CD4-positive, alpha-beta T cell (primary cell): ENCODE results near the gene PRKCB. TPM values are rescaled to one million over a fixed set of nuclear protein-coding genes. Genes with fewer than 3 reads are reported as not detected.
A peak's percentile ranks its signal among the peaks of the same experiment; 100 is the strongest.

Source experiments
- ATAC-seq: fragments of 200-7000 bp; cut with Tn5 transposase; one replicate; pipeline ENCODE4 v1.10.0; 2022; ENCODE audit warnings: mild to moderate bottlenecking; ENCODE audit not compliant: poor library complexity
- CTCF ChIA-PET: fragments of 350-600 bp; sonication (Branson Sonifier 250); formaldehyde crosslinking; loops from one replicate; lab custom pipeline; 2021; ENCODE audit warnings: antibody characterized with exemption, inconsistent platforms; lab: Charles Lee
- POLR2A ChIA-PET: fragments of 350-600 bp; sonication (Branson Sonifier 250); formaldehyde crosslinking; loops from one replicate; lab custom pipeline; 2021; ENCODE audit warnings: antibody characterized with exemption, inconsistent platforms; lab: Charles Lee
- DNase-seq, 14 experiments: peaks; one replicate each; pipeline ENCODE4 v3.0.0-alpha.2; 2013 to 2020; ENCODE audit warnings: mixed read lengths in 2 of 14
- H3K27ac ChIP-seq, 2 donors: one replicate each; pipeline versions ENCODE4 v1.5.1 to v1.7.0; 2013; ENCODE audit warnings: low read length in 2 of 2, low read depth in 1 of 2, mild to moderate bottlenecking in 1 of 2
- H3K27me3 ChIP-seq, 2 experiments: 1 replicate in 1 of 2; 2 replicates in 1 of 2; pipeline versions ENCODE4 v1.6.1 to v1.7.0; 2013; ENCODE audit warnings: low read length in 2 of 2, control low read depth in 1 of 2, mild to moderate bottlenecking in 1 of 2, moderate library complexity in 1 of 2; ENCODE audit not compliant: insufficient read depth in 2 of 2, control insufficient read depth in 1 of 2
- H3K36me3 ChIP-seq: one replicate; pipeline ENCODE4 v1.6.1; 2013; ENCODE audit warnings: low read length, control low read depth; ENCODE audit not compliant: insufficient read depth
- H3K4me1 ChIP-seq: one replicate; pipeline ENCODE4 v1.6.1; 2013; ENCODE audit warnings: low read length, control low read depth; ENCODE audit not compliant: insufficient read depth
- H3K4me3 ChIP-seq: one replicate; pipeline ENCODE4 v1.5.1; 2013; ENCODE audit warnings: mild to moderate bottlenecking, low read length, moderate library complexity
- H3K9me3 ChIP-seq, 2 experiments: 1 replicate in 1 of 2; 2 replicates in 1 of 2; pipeline versions ENCODE4 v1.6.1 to v1.7.0; 2013; ENCODE audit warnings: low read length in 2 of 2, mild to moderate bottlenecking in 2 of 2, control low read depth in 1 of 2, moderate library complexity in 1 of 2; ENCODE audit not compliant: control insufficient read depth in 1 of 2, insufficient read depth in 1 of 2
- H3K27ac Mint-ChIP-seq: one replicate; pipeline ENCODE4 v1.8.0; 2020; ENCODE audit warnings: mixed read lengths
- H3K27me3 Mint-ChIP-seq: one replicate; pipeline ENCODE4 v1.8.0; 2021; ENCODE audit warnings: mixed read lengths
- H3K36me3 Mint-ChIP-seq: one replicate; pipeline ENCODE4 v1.8.0; 2021; ENCODE audit warnings: low read depth, mixed read lengths
- H3K4me1 Mint-ChIP-seq: one replicate; pipeline ENCODE4 v1.8.0; 2021; ENCODE audit warnings: low read depth, mixed read lengths
- H3K4me3 Mint-ChIP-seq: one replicate; pipeline ENCODE4 v1.8.0; 2020; ENCODE audit warnings: mild to moderate bottlenecking, mixed read lengths
- H3K9me3 Mint-ChIP-seq: one replicate; pipeline ENCODE4 v1.8.0; 2020; ENCODE audit warnings: mixed read lengths
- intact Hi-C, 2 experiments: fragments of 100-400 bp; cut with DNase I in 1 of 2; cut with micrococcal nuclease in 1 of 2; formaldehyde crosslinking; loops; one replicate each; pipeline versions ENCODE4 v1.15.1 to v1.9.0; 2023 to 2025; cut with DNase I, micrococcal nuclease
- total RNA-seq, 174 experiments: library from RNA in 2 of 174; stranded (reverse) in 2 of 174; gene quantifications; one replicate each; pipeline ENCODE4 v1.2.3 and lab custom pipeline; 2021 to 2026
- TF ChIP-seq, protein P1 (sequence below): fragments of 200-600 bp; IDR thresholded peaks from one replicate; pipeline ENCODE4 v1.8.0; 2022; ENCODE audit warnings: antibody characterized with exemption, mild to moderate bottlenecking

PRKCB gene
- total RNA-seq, 2 experiments from 2014 or later = 64.7 TPM

DNA sequence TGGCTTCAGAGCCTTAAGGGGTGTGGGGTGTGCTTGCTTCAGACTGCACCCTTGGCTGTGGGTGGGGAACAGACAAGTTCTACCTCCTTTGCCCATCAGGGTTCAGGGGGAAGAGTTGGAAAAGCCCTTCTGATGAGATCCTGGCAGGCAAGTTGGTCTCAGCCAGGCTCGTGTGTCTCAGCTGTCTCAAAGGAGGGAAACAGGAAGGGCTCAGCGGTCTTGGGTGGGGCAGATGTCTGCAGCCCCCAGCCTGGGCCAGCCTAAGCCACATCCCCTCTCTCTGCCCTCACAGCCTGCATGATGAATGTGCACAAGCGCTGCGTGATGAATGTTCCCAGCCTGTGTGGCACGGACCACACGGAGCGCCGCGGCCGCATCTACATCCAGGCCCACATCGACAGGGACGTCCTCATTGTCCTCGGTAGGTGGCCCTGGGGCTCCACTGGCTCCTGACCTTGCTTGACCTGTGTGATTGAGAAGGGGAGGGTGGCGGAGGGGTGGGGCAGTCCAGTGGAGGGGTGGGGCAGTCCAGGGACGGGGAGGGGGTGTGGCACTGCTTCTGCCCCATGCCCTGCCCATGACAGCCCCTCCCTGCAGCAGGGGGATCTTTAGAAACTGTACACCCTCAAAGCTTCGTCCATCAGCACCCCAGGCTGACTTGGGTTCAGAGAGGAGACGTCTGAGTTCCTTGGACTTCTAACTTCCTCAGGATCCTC is 199.5 kb downstream of the PRKCB start:
- ChIA-PET CTCF (interaction anchor here (1.5 to 2.3 kb wide), 3 partner anchors 25 to 237 kb away, joined by 6 to 10 read pairs (median 9); no protein-coding TSS in a partner anchor), POLR2A (no interaction called here)
- peaks cover 2% of the 10 kb centered on the region for H3K9me3 Mint-ChIP-seq
- DNase-seq (peak in 8 of 14 experiments; percentile 4 to 76 (median 30)), ATAC-seq (peak; percentile 73)
- TF ChIP-seq, protein P1, sequence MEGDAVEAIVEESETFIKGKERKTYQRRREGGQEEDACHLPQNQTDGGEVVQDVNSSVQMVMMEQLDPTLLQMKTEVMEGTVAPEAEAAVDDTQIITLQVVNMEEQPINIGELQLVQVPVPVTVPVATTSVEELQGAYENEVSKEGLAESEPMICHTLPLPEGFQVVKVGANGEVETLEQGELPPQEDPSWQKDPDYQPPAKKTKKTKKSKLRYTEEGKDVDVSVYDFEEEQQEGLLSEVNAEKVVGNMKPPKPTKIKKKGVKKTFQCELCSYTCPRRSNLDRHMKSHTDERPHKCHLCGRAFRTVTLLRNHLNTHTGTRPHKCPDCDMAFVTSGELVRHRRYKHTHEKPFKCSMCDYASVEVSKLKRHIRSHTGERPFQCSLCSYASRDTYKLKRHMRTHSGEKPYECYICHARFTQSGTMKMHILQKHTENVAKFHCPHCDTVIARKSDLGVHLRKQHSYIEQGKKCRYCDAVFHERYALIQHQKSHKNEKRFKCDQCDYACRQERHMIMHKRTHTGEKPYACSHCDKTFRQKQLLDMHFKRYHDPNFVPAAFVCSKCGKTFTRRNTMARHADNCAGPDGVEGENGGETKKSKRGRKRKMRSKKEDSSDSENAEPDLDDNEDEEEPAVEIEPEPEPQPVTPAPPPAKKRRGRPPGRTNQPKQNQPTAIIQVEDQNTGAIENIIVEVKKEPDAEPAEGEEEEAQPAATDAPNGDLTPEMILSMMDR = no peak
- peak overlapping the region; percentile 56 for H3K27ac Mint-ChIP-seq
- intact Hi-C loops = loop anchor here in 1 of 2 experiments (2.0 to 10.0 kb wide), 2 partner anchors 24 to 360 kb away; partner anchors contain the start of gene PLK1
- Histone ChIP-seq H3K4me1 (peaks cover 43% of the 10 kb centered on the region), H3K27ac (no peak overlapping the region), H3K9me3 (no peaks in the 10 kb centered on the region), H3K36me3 (peaks cover 32% of the 10 kb centered on the region), H3K4me3 (peak overlapping the region; percentile 19), H3K27me3 (no peaks in the 10 kb centered on the region)
- H3K36me3 Mint-ChIP-seq = peaks cover 74% of the 10 kb centered on the region
- H3K27me3 Mint-ChIP-seq = no peaks in the 10 kb centered on the region
- peak overlapping the region; percentile 56 for H3K4me3 Mint-ChIP-seq
- peaks cover 55% of the 10 kb centered on the region for H3K4me1 Mint-ChIP-seq

DNA sequence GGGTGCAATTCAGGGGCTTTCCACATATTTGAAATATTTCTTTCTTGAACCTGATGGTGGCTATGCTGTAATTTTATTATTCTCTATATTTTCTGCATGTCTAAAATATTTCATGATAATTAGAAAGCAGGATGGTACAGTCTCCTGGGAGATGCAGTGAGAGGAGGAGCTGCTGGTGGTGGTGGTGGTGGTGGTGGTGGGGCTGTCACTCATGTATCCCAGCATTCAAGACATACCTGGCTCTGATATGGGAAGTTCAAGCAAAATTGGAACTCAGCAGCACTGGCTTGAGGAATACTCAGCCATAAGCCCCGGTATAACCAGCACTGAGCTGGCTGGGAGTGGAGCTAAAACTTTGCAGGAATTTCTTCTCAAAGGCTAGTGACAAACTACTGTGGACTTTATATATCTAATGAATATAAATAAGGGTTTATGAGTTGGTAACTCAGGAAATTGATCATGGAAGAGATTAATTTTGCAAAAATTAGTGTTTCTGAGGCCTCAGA is 200.3 kb downstream of the PRKCB start:
- Mint-ChIP-seq H3K4me1 (peaks cover 49% of the 10 kb centered on the region), H3K4me3 (no peak overlapping the region), H3K36me3 (peaks cover 74% of the 10 kb centered on the region), H3K9me3 (peaks cover 2% of the 10 kb centered on the region), H3K27me3 (no peaks in the 10 kb centered on the region), H3K27ac (peak overlapping the region; percentile 40)
- Histone ChIP-seq H3K36me3 (peaks cover 37% of the 10 kb centered on the region), H3K9me3 (no peaks in the 10 kb centered on the region), H3K27me3 (no peaks in the 10 kb centered on the region), H3K4me1 (peaks cover 41% of the 10 kb centered on the region), H3K27ac (no peak overlapping the region), H3K4me3 (no peak overlapping the region)
- intact Hi-C loops = loop anchor here (1.0 to 10.0 kb wide), 6 partner anchors 25 to 361 kb away; partner anchors contain the start of gene PLK1 (in 1 of the 2)
- no peak for DNase-seq
- TF ChIP-seq, protein P1 = no peak
- CTCF ChIA-PET = interaction anchor here (1.0 to 2.3 kb wide), 7 partner anchors 20 to 238 kb away, joined by 3 to 10 read pairs (median 4); no protein-coding TSS in a partner anchor
- POLR2A ChIA-PET = interaction anchor here (0.7 to 1.1 kb wide), 2 partner anchors 26 to 233 kb away, joined by 3 read pairs; no protein-coding TSS in a partner anchor
- ATAC-seq = no peak

DNA sequence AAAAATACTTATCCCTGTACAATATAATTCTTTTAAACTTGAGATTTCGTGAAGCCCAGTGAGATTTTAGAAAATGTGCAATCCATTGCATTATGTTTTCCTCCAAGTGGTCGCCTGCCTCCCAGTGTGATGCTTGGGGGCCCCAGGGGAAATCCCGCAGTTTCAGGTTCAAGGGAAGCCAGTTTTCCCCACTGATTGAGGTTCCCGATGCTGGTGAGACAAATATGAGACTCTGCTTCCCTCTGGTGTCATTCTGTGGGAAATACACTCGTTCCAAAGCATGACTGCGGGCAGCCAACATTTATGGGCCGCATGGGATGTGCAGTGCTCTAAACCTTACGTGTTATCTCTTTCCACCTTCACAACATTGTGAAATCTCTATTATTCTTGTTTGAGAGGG is 200.8 kb downstream of the PRKCB start:
- Mint-ChIP-seq H3K36me3 (peaks cover 74% of the 10 kb centered on the region), H3K27me3 (no peaks in the 10 kb centered on the region), H3K27ac (peak overlapping the region; percentile 40), H3K4me3 (peak overlapping the region; percentile 31), H3K9me3 (peaks cover 2% of the 10 kb centered on the region), H3K4me1 (peaks cover 43% of the 10 kb centered on the region)
- Histone ChIP-seq H3K27ac (no peak overlapping the region), H3K36me3 (peaks cover 33% of the 10 kb centered on the region), H3K4me3 (no peak overlapping the region), H3K9me3 (no peaks in the 10 kb centered on the region), H3K27me3 (no peaks in the 10 kb centered on the region), H3K4me1 (peaks cover 38% of the 10 kb centered on the region)
- ChIA-PET CTCF (interaction anchor here (1.0 to 2.3 kb wide), 7 partner anchors 21 to 238 kb away, joined by 3 to 10 read pairs (median 4); no protein-coding TSS in a partner anchor), POLR2A (interaction anchor here (1.1 kb wide), 1 partner anchor 233 kb away, joined by 3 read pairs; no protein-coding TSS in a partner anchor)
- peak in 9 of 14 experiments; percentile 5 to 69 (median 28) for DNase-seq
- ATAC-seq = peak; percentile 52
- intact Hi-C loops = loop anchor here (1.0 to 10.0 kb wide), 6 partner anchors 26 to 362 kb away; partner anchors contain the start of gene PLK1 (in 1 of the 2)
- TF ChIP-seq, protein P1 = peak; percentile 72
